Vagina (tissue), 2 donors: ENCODE results near the gene TBC1D22A. TPM values are rescaled to one million over a fixed set of nuclear protein-coding genes. Genes with fewer than 3 reads are reported as not detected.

ENCODE experiments used
- DNase-seq, 2 donors: peaks; one replicate each; pipeline ENCODE4 v3.0.0-alpha.2; 2017; ENCODE audit errors: extremely low spot score in 2 of 2
- H3K27ac ChIP-seq: fragments of 200-600 bp; sonication (generic); one replicate; pipeline ENCODE4 v1.5.1; 2019
- H3K27me3 ChIP-seq: fragments of 200-600 bp; sonication (generic); one replicate; pipeline ENCODE4 v1.5.1; 2019
- H3K36me3 ChIP-seq, 2 donors: fragments of 200-600 bp; sonication (generic); one replicate each; pipeline ENCODE4 v1.5.1; 2017 to 2019
- H3K4me1 ChIP-seq: fragments of 200-600 bp; sonication (generic); one replicate; pipeline ENCODE4 v1.5.1; 2019
- H3K4me3 ChIP-seq, 2 donors: fragments of 200-600 bp; sonication (generic); 1 replicate in 1 of 2; 2 replicates in 1 of 2; pipeline ENCODE4 v1.5.1; 2016 to 2019
- H3K9me3 ChIP-seq: fragments of 200-600 bp; sonication (generic); one replicate; pipeline ENCODE4 v1.5.1; 2019
- CTCF ChIP-seq, 3 experiments: fragments of 450-650 bp in 2 of 3; fragments of 200-600 bp in 1 of 3; sonication (generic) in 1 of 3; IDR thresholded peaks; one replicate each; pipeline ENCODE4 v1.5.1; 2017 to 2019; ENCODE audit warnings: antibody characterized with exemption in 3 of 3, mild to moderate bottlenecking in 2 of 3, moderate library complexity in 2 of 3
- POLR2A ChIP-seq, 2 donors: fragments of 450-650 bp; IDR thresholded peaks; one replicate each; pipeline ENCODE4 v1.6.1; 2017; ENCODE audit warnings: antibody characterized with exemption in 2 of 2, mild to moderate bottlenecking in 2 of 2, moderate library complexity in 2 of 2
- POLR2AphosphoS5 ChIP-seq, 2 donors: sonication (generic); formaldehyde crosslinking; IDR thresholded peaks; one replicate each; pipeline ENCODE4 v1.9.0; 2017; ENCODE audit warnings: antibody characterized with exemption in 2 of 2, mild to moderate bottlenecking in 2 of 2, low read depth in 1 of 2; ENCODE audit not compliant: insufficient read depth in 1 of 2
- intact Hi-C: fragments of 100-400 bp; cut with DNase I; formaldehyde crosslinking; loops from one replicate; pipeline ENCODE4 v1.15.1; 2023
- total RNA-seq: library from RNA; depleted of rRNA; stranded (reverse); fragments of >200 nt; gene quantifications from one replicate; pipeline ENCODE4 v1.2.3, GENCODE V29; 2016

Gene TBC1D22A
- total RNA-seq, 1 donor from 2014 or later: 38.3 TPM

DNA sequence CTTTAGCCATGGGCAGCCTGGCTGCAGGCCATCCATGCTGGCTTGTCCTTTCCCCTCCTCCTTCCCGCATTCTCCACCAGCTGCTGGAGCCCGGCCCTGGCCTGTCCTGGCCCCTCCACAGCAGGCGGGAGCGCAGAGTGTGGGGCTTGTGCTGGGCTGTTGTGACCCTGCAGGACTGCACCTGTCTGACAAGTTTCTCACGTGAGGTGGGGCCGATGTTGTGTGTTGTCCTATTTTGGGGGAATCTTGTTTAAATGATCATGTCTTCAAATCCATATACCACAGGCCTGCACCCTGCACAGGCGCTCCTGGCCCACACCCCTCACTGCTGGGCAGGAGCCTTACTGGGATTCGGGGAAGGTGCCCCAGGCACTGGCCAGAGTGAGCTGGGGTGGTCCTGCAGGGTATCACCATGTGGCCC lies 30.4 kb downstream of the TBC1D22A start:
- intact Hi-C loops: no loop called here
- H3K36me3 ChIP-seq: peaks cover 0 to 19% of the 10 kb centered on the region in 2 donors
- no peaks in the 10 kb centered on the region for H3K9me3 ChIP-seq
- DNase-seq: no peak
- peaks cover 23% of the 10 kb centered on the region for H3K4me1 ChIP-seq
- peak overlapping the region; percentile 78 for H3K27ac ChIP-seq
- no peak overlapping the region for H3K4me3 ChIP-seq
- no peak for TF ChIP-seq POLR2AphosphoS5 (IDR thresholded peaks at IDR 0.05; ENCODE audit: insufficient read depth in 1 of 2, low read depth in 1 of 2)
- TF ChIP-seq CTCF (IDR thresholded peaks at IDR 0.05): no peak
- TF ChIP-seq POLR2A (IDR thresholded peaks at IDR 0.05): no peak
- no peaks in the 10 kb centered on the region for H3K27me3 ChIP-seq

DNA sequence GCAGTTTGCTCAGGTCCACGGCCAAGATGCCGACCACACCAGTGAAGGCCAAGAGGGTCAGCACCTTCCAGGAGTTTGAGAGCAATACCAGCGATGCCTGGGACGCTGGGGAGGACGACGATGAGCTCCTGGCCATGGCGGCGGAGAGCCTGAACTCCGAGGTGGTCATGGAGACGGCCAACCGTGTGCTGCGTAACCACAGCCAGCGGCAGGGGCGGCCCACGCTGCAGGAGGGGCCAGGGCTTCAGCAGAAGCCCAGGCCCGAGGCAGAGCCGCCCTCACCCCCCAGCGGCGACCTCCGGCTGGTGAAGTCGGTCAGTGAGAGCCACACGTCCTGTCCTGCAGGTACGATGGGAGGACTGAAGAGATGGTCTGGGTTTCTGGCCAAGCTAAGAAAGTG lies 31.0 kb downstream of the TBC1D22A start:
- Histone ChIP-seq H3K4me3 (no peak overlapping the region), H3K36me3 (peaks cover 0 to 23% of the 10 kb centered on the region in 2 donors), H3K27me3 (no peaks in the 10 kb centered on the region), H3K9me3 (no peaks in the 10 kb centered on the region), H3K27ac (no peak overlapping the region), H3K4me1 (peaks cover 23% of the 10 kb centered on the region)
- intact Hi-C loops: no loop called here
- DNase-seq: no peak
- no peak for TF ChIP-seq POLR2A (IDR thresholded peaks at IDR 0.05)

GRCh38 chr22:46794067-46794466 lies 31.6 kb downstream of the TBC1D22A start:
- Histone ChIP-seq H3K9me3 (no peaks in the 10 kb centered on the region), H3K4me1 (peaks cover 23% of the 10 kb centered on the region), H3K36me3 (peaks cover 0 to 23% of the 10 kb centered on the region in 2 donors), H3K27ac (no peak overlapping the region), H3K27me3 (no peaks in the 10 kb centered on the region), H3K4me3 (no peak overlapping the region)
- intact Hi-C loops: no loop called here
- no peak for DNase-seq
- TF ChIP-seq POLR2A (IDR thresholded peaks at IDR 0.05) (no peak), CTCF (IDR thresholded peaks at IDR 0.05) (no peak), POLR2AphosphoS5 (IDR thresholded peaks at IDR 0.05; ENCODE audit: insufficient read depth in 1 of 2, low read depth in 1 of 2) (no peak)

DNA sequence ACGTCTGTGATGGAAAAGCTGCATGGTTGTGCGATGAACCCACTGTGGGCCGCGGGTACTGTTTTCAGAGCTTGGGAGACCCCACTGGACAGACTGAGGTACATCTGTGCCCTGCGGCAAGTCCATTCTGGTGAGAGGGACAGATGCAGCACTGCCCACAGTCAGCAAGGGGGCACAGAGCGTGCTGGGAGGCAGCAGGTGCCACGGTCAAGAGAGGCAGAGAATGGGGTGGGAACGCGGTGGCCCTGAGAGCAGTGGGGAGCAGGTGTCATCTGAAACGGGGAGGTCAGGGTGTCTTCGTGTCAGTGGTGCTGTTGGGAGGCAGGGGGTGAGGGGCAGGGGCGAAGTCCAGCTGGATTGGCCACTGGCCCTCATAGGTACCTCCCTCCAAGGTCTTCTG lies 32.0 kb downstream of the TBC1D22A start:
- Histone ChIP-seq H3K9me3 (no peaks in the 10 kb centered on the region), H3K4me3 (no peak overlapping the region), H3K27ac (no peak overlapping the region), H3K36me3 (peaks cover 0 to 27% of the 10 kb centered on the region in 2 donors), H3K27me3 (no peaks in the 10 kb centered on the region), H3K4me1 (peaks cover 23% of the 10 kb centered on the region)
- DNase-seq: no peak
- TF ChIP-seq CTCF (IDR thresholded peaks at IDR 0.05) (no peak), POLR2A (IDR thresholded peaks at IDR 0.05) (no peak), POLR2AphosphoS5 (IDR thresholded peaks at IDR 0.05; ENCODE audit: insufficient read depth in 1 of 2, low read depth in 1 of 2) (no peak)
- intact Hi-C loops: no loop called here

DNA sequence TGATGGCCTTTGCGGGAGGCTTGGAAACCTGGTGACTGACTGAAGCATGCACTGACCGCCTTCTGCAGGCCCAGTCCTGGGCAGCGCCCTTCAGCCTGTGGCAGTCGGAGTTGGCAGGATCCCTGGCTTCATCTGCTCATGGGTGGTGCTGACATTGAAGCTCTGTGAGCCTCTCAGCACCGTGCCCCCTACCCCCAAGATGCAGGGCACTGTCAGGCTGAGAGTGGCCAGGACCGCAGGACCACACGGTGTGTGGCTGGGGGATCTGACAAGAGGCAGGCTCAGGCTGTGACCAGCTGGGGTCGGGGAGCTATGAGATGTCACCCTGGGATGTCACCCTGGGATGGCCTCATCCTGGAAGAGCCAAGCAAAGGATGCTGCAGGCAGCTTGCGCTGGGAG lies 32.7 kb downstream of the TBC1D22A start:
- TF ChIP-seq POLR2A (IDR thresholded peaks at IDR 0.05): no peak
- TF ChIP-seq POLR2AphosphoS5 (IDR thresholded peaks at IDR 0.05; ENCODE audit: insufficient read depth in 1 of 2, low read depth in 1 of 2): no peak
- TF ChIP-seq CTCF (IDR thresholded peaks at IDR 0.05): no peak
- Histone ChIP-seq H3K27me3 (no peaks in the 10 kb centered on the region), H3K27ac (no peak overlapping the region), H3K4me1 (peaks cover 23% of the 10 kb centered on the region), H3K4me3 (no peak overlapping the region), H3K9me3 (no peaks in the 10 kb centered on the region), H3K36me3 (peaks cover 0 to 33% of the 10 kb centered on the region in 2 donors)
- DNase-seq: no peak
- intact Hi-C loops: no loop called here
